CD4-positive, alpha-beta memory T cell (primary cell): ENCODE results near the gene GTF2H1. TPM values are rescaled to one million over a fixed set of nuclear protein-coding genes. Genes with fewer than 3 reads are reported as not detected.

ENCODE experiments used
- CTCF ChIA-PET: fragments of 350-600 bp; sonication (Branson Sonifier 250); formaldehyde crosslinking; loops from one replicate; lab custom pipeline; 2021; ENCODE audit warnings: inconsistent platforms; ENCODE audit not compliant: partially characterized antibody; lab: Charles Lee
- POLR2A ChIA-PET: fragments of 350-600 bp; sonication (Branson Sonifier 250); formaldehyde crosslinking; loops from one replicate; lab custom pipeline; 2021; ENCODE audit not compliant: partially characterized antibody; lab: Charles Lee
- DNase-seq, 5 donors: peaks; one replicate each; pipeline versions ENCODE4 v3.0.0 to v3.0.0-alpha.2; 2020 to 2022; ENCODE audit warnings: mixed read lengths in 1 of 5
- H3K27ac ChIP-seq: one replicate; pipeline ENCODE4 v1.7.0; 2013; ENCODE audit warnings: low read depth, low read length
- H3K27me3 ChIP-seq: 2 replicates; pipeline ENCODE4 v1.7.0; 2013; ENCODE audit warnings: mild to moderate bottlenecking, low read length, moderate library complexity; ENCODE audit not compliant: insufficient read depth
- H3K36me3 ChIP-seq: 2 replicates; pipeline ENCODE4 v1.7.0; 2013; ENCODE audit warnings: mild to moderate bottlenecking, low read length, moderate library complexity; ENCODE audit not compliant: insufficient read depth
- H3K4me1 ChIP-seq: 2 replicates; pipeline ENCODE4 v1.7.0; 2013; ENCODE audit warnings: mild to moderate bottlenecking, low read length, moderate library complexity; ENCODE audit not compliant: insufficient read depth
- H3K4me3 ChIP-seq, 2 donors: one replicate each; pipeline ENCODE4 v1.7.0; 2013; ENCODE audit warnings: low read length in 2 of 2, mild to moderate bottlenecking in 1 of 2
- H3K9me3 ChIP-seq, 2 donors: one replicate each; pipeline ENCODE4 v1.7.0; 2013; ENCODE audit warnings: low read length in 2 of 2, control low read depth in 1 of 2; ENCODE audit not compliant: control insufficient read depth in 1 of 2
- H3K27ac Mint-ChIP-seq, 7 donors: one replicate each; pipeline ENCODE4 v1.8.0; 2020 to 2021; ENCODE audit warnings: mixed read lengths in 7 of 7, mild to moderate bottlenecking in 6 of 7, inconsistent platforms in 3 of 7, moderate library complexity in 3 of 7
- H3K27me3 Mint-ChIP-seq, 2 donors: one replicate each; pipeline ENCODE4 v1.8.0; 2020 to 2021; ENCODE audit warnings: mixed read lengths in 2 of 2
- H3K36me3 Mint-ChIP-seq, 2 donors: one replicate each; pipeline ENCODE4 v1.8.0; 2020 to 2021; ENCODE audit warnings: mixed read lengths in 2 of 2, inconsistent platforms in 1 of 2, mild to moderate bottlenecking in 1 of 2
- H3K4me1 Mint-ChIP-seq, 4 donors: one replicate each; pipeline ENCODE4 v1.8.0; 2020 to 2021; ENCODE audit warnings: mixed read lengths in 4 of 4, mild to moderate bottlenecking in 1 of 4
- H3K4me3 Mint-ChIP-seq, 8 donors: one replicate each; pipeline ENCODE4 v1.8.0; 2020 to 2021; ENCODE audit warnings: mixed read lengths in 8 of 8, mild to moderate bottlenecking in 7 of 8, moderate library complexity in 6 of 8, inconsistent platforms in 3 of 8
- H3K9me3 Mint-ChIP-seq, 8 donors: one replicate each; pipeline ENCODE4 v1.8.0; 2020 to 2021; ENCODE audit warnings: mixed read lengths in 8 of 8, mild to moderate bottlenecking in 5 of 8, inconsistent platforms in 3 of 8, moderate library complexity in 1 of 8
- intact Hi-C: fragments of 100-400 bp; cut with micrococcal nuclease; formaldehyde crosslinking; loops from one replicate; pipeline ENCODE4 v1.15.1; 2023
- polyA plus RNA-seq, 2 donors: library from polyadenylated mRNA; unstranded; fragments of 300-500 nt; fragmentation: Illumina TruSeq; gene quantifications; one replicate each; pipeline ENCODE4 v1.2.3, GENCODE V29; 2021
- total RNA-seq, 2 experiments: library from RNA; stranded (reverse); gene quantifications; one replicate each; pipeline ENCODE4 v1.2.3, GENCODE V29; 2021

The GTF2H1 gene
- total and polyA plus RNA-seq, 4 experiments from 2014 or later = 31.8 to 61.6 (median 50.8) TPM

DNA sequence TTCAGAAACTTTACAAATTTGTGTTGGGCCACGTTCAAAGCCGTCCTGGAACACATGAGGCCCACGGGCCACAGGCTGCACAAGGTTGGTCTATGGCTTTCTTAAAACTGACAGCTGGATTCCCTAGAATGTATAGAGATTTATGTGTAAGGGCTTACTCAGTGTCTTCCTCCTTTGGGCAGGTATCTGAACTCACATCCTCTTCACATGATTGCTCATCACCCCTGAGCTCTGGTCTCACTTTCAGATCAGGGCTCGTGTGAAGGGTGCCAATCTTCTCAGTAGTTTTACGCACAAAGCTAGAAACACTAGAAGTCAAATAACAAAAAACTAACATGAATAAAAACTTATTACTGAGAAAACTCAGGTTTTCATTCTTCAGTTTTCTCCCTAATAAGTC lies 27.5 kb upstream of the GTF2H1 start:
- H3K9me3 ChIP-seq = no peaks in the 10 kb centered on the region
- H3K36me3 ChIP-seq = peaks cover 52% of the 10 kb centered on the region
- Mint-ChIP-seq H3K4me1 (no peaks in the 10 kb centered on the region), H3K36me3 (peaks cover 78 to 83% of the 10 kb centered on the region in 2 donors), H3K27me3 (no peaks in the 10 kb centered on the region), H3K4me3 (no peak overlapping the region), H3K9me3 (no peaks in the 10 kb centered on the region), H3K27ac (peak overlapping the region in 1 of 7 donors; percentile 18)
- POLR2A ChIA-PET = no interaction called here
- DNase-seq = no peak
- no peaks in the 10 kb centered on the region for H3K4me1 ChIP-seq
- H3K27ac ChIP-seq = no peak overlapping the region
- CTCF ChIA-PET = no interaction called here
- no peak overlapping the region for H3K4me3 ChIP-seq
- H3K27me3 ChIP-seq = no peaks in the 10 kb centered on the region
- intact Hi-C loops = no loop called here

GRCh38 chr11:18295316-18295715 lies 27.1 kb upstream of the GTF2H1 start:
- no peak overlapping the region for H3K27ac Mint-ChIP-seq
- Histone ChIP-seq H3K27ac (no peak overlapping the region), H3K27me3 (no peaks in the 10 kb centered on the region), H3K4me3 (no peak overlapping the region), H3K9me3 (no peaks in the 10 kb centered on the region), H3K36me3 (peaks cover 55% of the 10 kb centered on the region), H3K4me1 (no peaks in the 10 kb centered on the region)
- H3K36me3 Mint-ChIP-seq = peaks cover 75 to 83% of the 10 kb centered on the region in 2 donors
- H3K9me3 Mint-ChIP-seq = no peaks in the 10 kb centered on the region
- DNase-seq = no peak
- POLR2A ChIA-PET = no interaction called here
- no peaks in the 10 kb centered on the region for H3K4me1 Mint-ChIP-seq
- intact Hi-C loops = no loop called here
- H3K27me3 Mint-ChIP-seq = no peaks in the 10 kb centered on the region
- no peak overlapping the region for H3K4me3 Mint-ChIP-seq
- CTCF ChIA-PET = no interaction called here

GRCh38 chr11:18299721-18300120 lies 22.6 kb upstream of the GTF2H1 start:
- H3K27ac ChIP-seq = no peak overlapping the region
- CTCF ChIA-PET = no interaction called here
- H3K27ac Mint-ChIP-seq = peak overlapping the region in 1 of 7 donors; percentile 1
- no peak overlapping the region for H3K4me3 Mint-ChIP-seq
- POLR2A ChIA-PET = interaction anchor here (1.0 kb wide), 1 partner anchor 22 kb away, joined by 3 read pairs; the partner anchor contains the start of genes GTF2H1 and HPS5
- H3K36me3 Mint-ChIP-seq = peaks cover 65 to 82% of the 10 kb centered on the region in 2 donors
- no peaks in the 10 kb centered on the region for H3K27me3 Mint-ChIP-seq
- intact Hi-C loops = no loop called here
- peaks cover 0 to 6% (median 0%) of the 10 kb centered on the region in 4 donors for H3K4me1 Mint-ChIP-seq
- no peaks in the 10 kb centered on the region for H3K4me1 ChIP-seq
- no peak overlapping the region for H3K4me3 ChIP-seq
- no peak for DNase-seq
- H3K9me3 Mint-ChIP-seq = no peaks in the 10 kb centered on the region
- H3K9me3 ChIP-seq = no peaks in the 10 kb centered on the region
- peaks cover 44% of the 10 kb centered on the region for H3K36me3 ChIP-seq
- H3K27me3 ChIP-seq = no peaks in the 10 kb centered on the region

DNA sequence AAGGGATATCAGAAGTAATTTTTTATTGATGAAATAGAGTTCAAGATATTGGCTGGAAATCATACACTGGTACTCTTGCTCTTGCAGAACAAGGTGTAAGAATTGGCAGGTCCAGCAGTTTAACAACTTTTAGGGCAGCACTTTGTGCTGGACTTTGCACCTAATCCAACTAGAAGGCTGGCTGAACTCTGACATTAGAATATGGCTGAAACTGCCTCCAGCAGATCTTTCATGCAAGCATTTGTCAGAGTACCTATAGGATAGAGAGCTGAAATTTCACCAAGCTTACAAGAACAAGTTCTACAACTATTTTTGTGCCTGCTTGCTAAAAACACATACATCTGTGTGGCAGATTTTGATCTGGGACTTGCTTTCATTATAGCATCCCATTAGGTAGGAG lies 17.6 kb upstream of the GTF2H1 start:
- no peak overlapping the region for H3K4me3 Mint-ChIP-seq
- no peak overlapping the region for H3K4me3 ChIP-seq
- DNase-seq = no peak
- H3K27ac ChIP-seq = no peak overlapping the region
- H3K27ac Mint-ChIP-seq = peak overlapping the region in 1 of 7 donors; percentile 14
- H3K36me3 Mint-ChIP-seq = peaks cover 56 to 77% of the 10 kb centered on the region in 2 donors
- CTCF ChIA-PET = no interaction called here
- peaks cover 34% of the 10 kb centered on the region for H3K36me3 ChIP-seq
- peaks cover 0 to 7% (median 0%) of the 10 kb centered on the region in 4 donors for H3K4me1 Mint-ChIP-seq
- H3K27me3 ChIP-seq = no peaks in the 10 kb centered on the region
- POLR2A ChIA-PET = no interaction called here
- H3K9me3 ChIP-seq = no peaks in the 10 kb centered on the region
- H3K4me1 ChIP-seq = no peaks in the 10 kb centered on the region
- H3K27me3 Mint-ChIP-seq = no peaks in the 10 kb centered on the region
- intact Hi-C loops = no loop called here
- no peaks in the 10 kb centered on the region for H3K9me3 Mint-ChIP-seq

- ChIA-PET CTCF (interaction anchor here (1.4 kb wide), 1 partner anchor 64 kb away, joined by 5 read pairs; no protein-coding TSS in a partner anchor), POLR2A (interaction anchor here (1.2 kb wide), 2 partner anchors 15 to 86 kb away, joined by 3 read pairs; partner anchors contain the start of genes GTF2H1, HPS5 and LDHA)
- Histone ChIP-seq H3K9me3 (no peaks in the 10 kb centered on the region), H3K4me1 (no peaks in the 10 kb centered on the region), H3K27ac (no peak overlapping the region), H3K36me3 (peaks cover 35% of the 10 kb centered on the region), H3K4me3 (no peak overlapping the region), H3K27me3 (no peaks in the 10 kb centered on the region)
- no peak overlapping the region for H3K27ac Mint-ChIP-seq
- intact Hi-C loops = no loop called here
- H3K9me3 Mint-ChIP-seq = no peaks in the 10 kb centered on the region
- H3K4me3 Mint-ChIP-seq = no peak overlapping the region
- H3K27me3 Mint-ChIP-seq = no peaks in the 10 kb centered on the region
- peaks cover 60 to 75% of the 10 kb centered on the region in 2 donors for H3K36me3 Mint-ChIP-seq
- no peak for DNase-seq
- H3K4me1 Mint-ChIP-seq = peaks cover 0 to 6% (median 1%) of the 10 kb centered on the region in 4 donors
These were observed 14.8 kb upstream of the GTF2H1 start for GRCh38 chr11:18307461-18308139.

DNA sequence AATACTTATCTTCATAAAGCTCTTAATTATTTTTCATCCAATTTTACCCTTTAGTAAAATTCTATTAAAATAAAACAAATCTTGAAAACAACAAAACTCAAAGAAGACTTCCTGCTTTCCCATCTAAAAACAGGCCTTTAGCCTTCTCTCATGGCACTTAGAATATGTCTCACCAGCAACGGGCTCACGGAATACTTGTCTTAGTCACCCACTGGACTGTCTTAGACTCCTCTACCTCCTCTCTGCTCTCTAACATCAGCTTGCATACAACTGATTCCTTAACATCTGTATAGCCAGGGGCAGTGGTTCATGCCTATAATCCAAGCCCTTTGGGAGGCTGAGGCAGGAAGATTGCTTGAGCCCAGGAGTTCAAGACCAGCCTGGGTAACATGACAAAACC lies 14.1 kb upstream of the GTF2H1 start:
- H3K36me3 Mint-ChIP-seq = peaks cover 56 to 73% of the 10 kb centered on the region in 2 donors
- no peak overlapping the region for H3K27ac Mint-ChIP-seq
- H3K4me3 Mint-ChIP-seq = no peak overlapping the region
- no peaks in the 10 kb centered on the region for H3K27me3 Mint-ChIP-seq
- H3K4me3 ChIP-seq = no peak overlapping the region
- H3K4me1 Mint-ChIP-seq = peaks cover 0 to 4% (median 2%) of the 10 kb centered on the region in 4 donors
- no peaks in the 10 kb centered on the region for H3K9me3 ChIP-seq
- no peaks in the 10 kb centered on the region for H3K9me3 Mint-ChIP-seq
- H3K27ac ChIP-seq = no peak overlapping the region
- ChIA-PET CTCF (interaction anchor here (0.6 to 1.4 kb wide), 2 partner anchors 9 to 64 kb away, joined by 3 to 5 read pairs; no protein-coding TSS in a partner anchor), POLR2A (interaction anchor here (1.2 kb wide), 1 partner anchor 14 kb away, joined by 3 read pairs; the partner anchor contains the start of genes GTF2H1 and HPS5)
- intact Hi-C loops = no loop called here
- H3K4me1 ChIP-seq = no peaks in the 10 kb centered on the region
- DNase-seq = no peak
- H3K36me3 ChIP-seq = peaks cover 30% of the 10 kb centered on the region
- H3K27me3 ChIP-seq = no peaks in the 10 kb centered on the region

GRCh38 chr11:18309691-18310090 lies 12.7 kb upstream of the GTF2H1 start:
- CTCF ChIA-PET = no interaction called here
- Mint-ChIP-seq H3K9me3 (no peaks in the 10 kb centered on the region), H3K4me3 (no peak overlapping the region), H3K27ac (no peak overlapping the region), H3K36me3 (peaks cover 51 to 70% of the 10 kb centered on the region in 2 donors), H3K4me1 (peaks cover under 1 to 4% (median 2%) of the 10 kb centered on the region in 4 donors), H3K27me3 (no peaks in the 10 kb centered on the region)
- no peak overlapping the region for H3K27ac ChIP-seq
- H3K27me3 ChIP-seq = no peaks in the 10 kb centered on the region
- H3K4me1 ChIP-seq = no peaks in the 10 kb centered on the region
- no peak for DNase-seq
- intact Hi-C loops = no loop called here
- POLR2A ChIA-PET = no interaction called here
- H3K9me3 ChIP-seq = no peaks in the 10 kb centered on the region
- H3K36me3 ChIP-seq = peaks cover 26% of the 10 kb centered on the region
- H3K4me3 ChIP-seq = no peak overlapping the region
